Skeletal muscle cell (primary cell): ENCODE results near the gene PRKN.
"Not testable (repeated sequence)": the region's sequence is repeated elsewhere in the genome, so short reads cannot be mapped to it uniquely, and the experiment has no call there.

Experiments
- DNase-seq: peaks from one replicate; pipeline ENCODE4 v3.0.0-alpha.2; 2010; ENCODE audit warnings: low read depth
- H3K4me3 ChIP-seq: 2 replicates; pipeline ENCODE4 v1.5.1; 2011; ENCODE audit warnings: low read depth, mild to moderate bottlenecking, control low read depth, low read length, moderate library complexity

PRKN gene

GRCh38 chr6:161349886-161350285 lies 1377.7 kb downstream of the PRKN start:
- no peak for DNase-seq
- no peak overlapping the region for H3K4me3 ChIP-seq

GRCh38 chr6:161348628-161348994 lies 1379.0 kb downstream of the PRKN start:
- no peak for DNase-seq

GRCh38 chr6:161347988-161348627 lies 1379.5 kb downstream of the PRKN start:
- DNase-seq, result no peak
- H3K4me3 ChIP-seq, result no peak overlapping the region

More at GRCh38 chr6:161348628-161348994, 1379.0 kb downstream of the PRKN start:
- no peak overlapping the region for H3K4me3 ChIP-seq

GRCh38 chr6:161347125-161347524 lies 1380.4 kb downstream of the PRKN start:
- no peak overlapping the region for H3K4me3 ChIP-seq
- no peak for DNase-seq

GRCh38 chr6:161346717-161347116 lies 1380.8 kb downstream of the PRKN start:
- no peak for DNase-seq

GRCh38 chr6:161344626-161345025 lies 1382.9 kb downstream of the PRKN start:
- DNase-seq, result no peak
- no peak overlapping the region for H3K4me3 ChIP-seq

More at GRCh38 chr6:161346717-161347116, 1380.8 kb downstream of the PRKN start:
- no peak overlapping the region for H3K4me3 ChIP-seq

GRCh38 chr6:161342039-161342438 lies 1385.5 kb downstream of the PRKN start:
- no peak for DNase-seq
- H3K4me3 ChIP-seq, result no peak overlapping the region

GRCh38 chr6:161341638-161342037 lies 1385.9 kb downstream of the PRKN start:
- no peak for DNase-seq
- no peak overlapping the region for H3K4me3 ChIP-seq

GRCh38 chr6:161338015-161338414 lies 1389.6 kb downstream of the PRKN start:
- H3K4me3 ChIP-seq, result no peak overlapping the region
- DNase-seq, result no peak

- no peak overlapping the region for H3K4me3 ChIP-seq
- no peak for DNase-seq
These were observed 1391.1 kb downstream of the PRKN start for GRCh38 chr6:161336479-161336878.

GRCh38 chr6:161333410-161333809 lies 1394.2 kb downstream of the PRKN start:
- DNase-seq, result no peak
- H3K4me3 ChIP-seq, result no peak overlapping the region

- not testable (repeated sequence) for H3K4me3 ChIP-seq, DNase-seq
These were observed 1396.0 kb downstream of the PRKN start for GRCh38 chr6:161331402-161332081.

- H3K4me3 ChIP-seq, result no peak overlapping the region
- DNase-seq, result no peak
These were observed 1400.1 kb downstream of the PRKN start for GRCh38 chr6:161327360-161327953.

GRCh38 chr6:161319231-161319630 lies 1408.3 kb downstream of the PRKN start:
- DNase-seq, result no peak
- H3K4me3 ChIP-seq, result no peak overlapping the region

GRCh38 chr6:161318456-161318855 lies 1409.1 kb downstream of the PRKN start:
- DNase-seq, result no peak
- no peak overlapping the region for H3K4me3 ChIP-seq

- no peak overlapping the region for H3K4me3 ChIP-seq
- DNase-seq, result no peak
These were observed 1411.0 kb downstream of the PRKN start for GRCh38 chr6:161316531-161316930.

- DNase-seq, H3K4me3 ChIP-seq: not testable (repeated sequence)
These were observed 1412.2 kb downstream of the PRKN start for GRCh38 chr6:161315246-161315917.

GRCh38 chr6:161314541-161315245 lies 1412.9 kb downstream of the PRKN start:
- H3K4me3 ChIP-seq, DNase-seq: not testable (repeated sequence)

- no peak overlapping the region for H3K4me3 ChIP-seq
- DNase-seq, result no peak
These were observed 1413.5 kb downstream of the PRKN start for GRCh38 chr6:161313940-161314509.
